ENCODE measurements around the gene GRID2.
"Not testable (repeated sequence)": the region's sequence is repeated elsewhere in the genome, so short reads cannot be mapped to it uniquely, and the experiment has no call there.

Gene GRID2

DNA sequence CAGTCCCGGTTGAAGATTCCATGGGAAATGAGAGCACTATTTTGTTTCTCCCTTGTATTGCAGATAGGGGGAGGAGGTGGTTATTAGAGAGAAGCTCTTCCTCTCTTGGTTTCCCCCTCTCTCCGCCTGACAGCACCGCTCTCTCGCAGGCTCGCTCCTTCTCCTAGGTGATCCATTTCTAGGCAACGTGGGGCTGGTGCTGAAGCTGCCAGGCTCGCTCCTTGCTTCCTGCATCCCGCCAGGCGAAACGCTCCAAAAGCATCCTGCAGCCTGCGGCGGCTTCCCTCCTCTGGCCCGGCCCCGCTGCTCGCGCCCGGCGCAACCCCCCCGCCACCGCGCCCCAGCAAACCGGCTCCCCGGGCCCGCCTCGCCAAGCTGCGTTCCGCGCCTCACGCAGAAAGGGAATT is at the start of gene GRID2:
Gene GRID2, plus strand, starts transcription at position 346 of the 407 bp plus-strand sequence.
- no peak for DNase-seq (ENCODE audit: extremely low read depth in 1 of 2, low read depth in 1 of 2)

DNA sequence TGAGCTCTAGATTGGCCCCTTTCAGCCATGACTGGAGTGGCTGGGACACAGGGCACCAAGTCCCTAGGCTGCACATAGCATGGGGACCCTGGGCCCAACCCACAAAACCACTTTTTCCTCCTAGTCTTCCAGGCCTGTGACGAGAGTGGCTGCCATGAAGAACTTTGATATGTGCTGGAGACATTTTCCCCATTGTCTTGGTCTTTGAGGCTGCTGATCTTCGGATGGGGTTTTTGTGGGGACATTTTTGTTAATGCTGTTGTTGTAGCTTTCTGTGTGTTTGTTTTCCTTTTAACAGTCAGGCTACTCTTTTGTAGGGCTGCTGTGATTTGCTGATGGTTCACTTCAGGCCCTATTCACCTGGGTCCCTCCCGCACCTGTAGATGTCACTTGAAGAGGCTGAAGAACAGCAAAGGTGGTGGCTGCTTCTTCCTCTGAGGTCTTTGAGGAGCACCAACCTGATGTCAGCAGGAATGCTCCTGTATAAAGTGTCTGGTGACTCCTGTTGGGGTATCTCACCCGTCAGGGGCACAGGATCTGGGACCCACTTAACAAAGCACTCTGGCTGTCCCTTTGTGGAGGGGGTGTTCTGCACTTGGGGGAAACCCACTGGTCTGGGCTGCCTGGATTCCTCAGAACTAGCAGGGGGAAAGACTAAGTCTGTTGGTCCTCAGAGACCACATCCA is 49.6 kb upstream of the GRID2 start:
- DNase-seq (ENCODE audit: extremely low read depth in 1 of 2, low read depth in 1 of 2) = no peak

GRCh38 chr4:92254767-92255442 is 48.9 kb upstream of the GRID2 start:
- DNase-seq (ENCODE audit: extremely low read depth in 1 of 2, low read depth in 1 of 2) = no peak

- no peak for DNase-seq (ENCODE audit: extremely low read depth in 1 of 2, low read depth in 1 of 2)
These were observed 47.9 kb upstream of the GRID2 start for GRCh38 chr4:92255920-92256244.

DNA sequence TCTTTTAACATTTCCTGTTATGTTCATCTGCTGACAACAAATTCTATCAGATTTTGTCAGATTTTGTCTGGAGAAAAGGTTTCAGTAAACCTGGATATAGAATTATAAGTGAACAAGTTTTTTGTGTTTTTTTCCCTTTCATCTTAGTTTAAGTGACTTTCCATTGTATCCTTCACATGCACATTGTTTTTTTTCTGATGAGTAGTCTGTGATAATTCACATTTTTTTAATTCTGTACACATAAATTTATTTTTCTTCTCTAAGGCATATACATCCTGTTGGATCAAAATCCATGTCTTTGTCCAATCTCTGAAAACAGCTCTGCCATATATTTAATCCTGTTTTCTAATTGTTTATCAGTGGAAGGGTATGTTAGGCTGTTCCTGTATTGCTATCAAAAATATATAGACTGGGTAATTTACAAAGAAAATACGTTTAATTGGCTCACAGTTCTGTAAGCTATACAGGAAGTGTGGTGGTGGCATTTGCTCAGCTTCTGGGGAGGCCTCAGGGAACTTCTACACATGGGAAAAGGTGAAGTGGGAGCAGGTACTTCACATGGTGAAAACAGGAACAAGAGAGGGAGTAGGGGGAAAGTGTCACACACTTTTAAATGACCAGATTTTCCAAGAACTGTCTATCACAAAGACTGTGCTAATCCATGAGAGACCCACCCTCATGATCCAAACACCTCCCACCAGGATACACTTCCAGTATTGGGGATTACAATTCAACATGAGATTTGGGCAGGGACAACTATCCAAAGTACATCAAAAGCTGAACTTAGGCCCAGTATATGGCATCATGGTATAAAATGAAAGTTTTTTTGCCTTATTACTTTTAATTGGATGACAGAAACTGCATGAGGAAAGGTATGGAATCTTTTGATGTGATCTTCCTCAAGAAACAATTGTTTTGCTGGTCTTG is 45.6 kb upstream of the GRID2 start:
- DNase-seq (ENCODE audit: extremely low read depth in 1 of 2, low read depth in 1 of 2) = no peak

- no peak for DNase-seq (ENCODE audit: extremely low read depth in 1 of 2, low read depth in 1 of 2)
These were observed 42.5 kb upstream of the GRID2 start for GRCh38 chr4:92261256-92261655.

DNA sequence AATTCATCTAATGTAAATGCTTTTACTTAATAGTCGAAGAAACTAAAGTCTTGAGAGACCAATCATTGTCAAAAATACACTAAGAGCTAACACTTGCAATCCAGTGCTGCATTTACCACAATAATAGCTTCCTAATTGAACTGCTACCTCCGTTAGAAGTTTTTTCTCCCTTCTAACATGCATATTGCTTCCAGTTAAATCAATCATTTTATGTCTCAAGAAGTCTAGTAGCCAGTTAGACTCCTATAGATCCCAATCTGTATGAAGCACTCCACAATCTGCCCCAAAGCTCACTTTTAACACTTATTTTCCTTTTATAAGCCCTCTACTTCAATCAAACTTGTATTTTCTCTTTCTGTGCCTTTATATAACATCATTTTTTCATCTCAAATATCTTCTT is 41.4 kb upstream of the GRID2 start:
- no peak for DNase-seq (ENCODE audit: extremely low read depth in 1 of 2, low read depth in 1 of 2)

- no peak for DNase-seq (ENCODE audit: extremely low read depth in 1 of 2, low read depth in 1 of 2)
These were observed 40.8 kb upstream of the GRID2 start for GRCh38 chr4:92263010-92263409.

- DNase-seq (ENCODE audit: extremely low read depth in 1 of 2, low read depth in 1 of 2) = no peak
These were observed 40.2 kb upstream of the GRID2 start for GRCh38 chr4:92263575-92263974.

- no peak for DNase-seq (ENCODE audit: extremely low read depth in 1 of 2, low read depth in 1 of 2)
These were observed 39.6 kb upstream of the GRID2 start for GRCh38 chr4:92264163-92264562.

GRCh38 chr4:92265021-92265420 is 38.7 kb upstream of the GRID2 start:
- DNase-seq (ENCODE audit: extremely low read depth in 1 of 2, low read depth in 1 of 2) = no peak

GRCh38 chr4:92265798-92266197 is 38.0 kb upstream of the GRID2 start:
- DNase-seq (ENCODE audit: extremely low read depth in 1 of 2, low read depth in 1 of 2) = no peak

DNA sequence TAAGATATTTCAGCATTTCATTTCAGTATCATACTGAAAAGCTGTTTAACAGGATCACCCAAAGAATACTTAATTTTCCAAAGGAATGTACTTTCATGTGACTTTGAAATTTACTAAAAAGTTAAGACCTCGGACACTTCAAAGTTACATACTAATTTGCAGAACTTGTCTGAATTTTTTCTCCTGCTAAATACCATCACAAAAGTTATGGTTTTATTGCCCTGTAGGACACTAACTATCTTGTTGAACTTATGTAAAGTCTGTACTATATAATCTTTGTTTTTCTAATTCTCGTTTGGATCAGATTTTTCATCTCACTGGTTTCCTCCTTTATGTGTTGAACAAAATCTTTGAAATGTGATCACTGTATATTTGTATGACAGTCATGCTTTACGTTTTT is 37.2 kb upstream of the GRID2 start:
- no peak for DNase-seq (ENCODE audit: extremely low read depth in 1 of 2, low read depth in 1 of 2)

GRCh38 chr4:92268642-92269041 is 35.1 kb upstream of the GRID2 start:
- no peak for DNase-seq (ENCODE audit: extremely low read depth in 1 of 2, low read depth in 1 of 2)

DNA sequence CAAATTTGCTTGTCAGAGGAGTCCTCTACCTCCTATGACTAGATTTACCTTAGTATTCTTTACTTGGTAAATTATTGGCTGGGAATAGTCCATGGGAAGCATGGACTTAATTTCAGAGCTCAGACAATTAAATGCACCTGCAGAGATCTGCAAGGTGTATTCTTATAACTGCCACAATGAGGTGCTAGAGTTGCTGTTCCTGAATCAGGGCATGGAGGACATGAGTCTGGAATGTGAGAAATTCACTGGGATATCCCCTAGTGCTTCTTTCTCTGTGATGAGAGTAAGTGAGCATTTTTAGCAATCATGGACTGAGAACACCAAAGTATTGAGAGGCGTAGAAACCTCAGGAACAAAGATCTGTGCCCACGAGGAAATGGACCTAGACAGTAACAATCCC is 32.9 kb upstream of the GRID2 start:
- no peak for DNase-seq (ENCODE audit: extremely low read depth in 1 of 2, low read depth in 1 of 2)

- DNase-seq (ENCODE audit: extremely low read depth in 1 of 2, low read depth in 1 of 2) = not testable (repeated sequence)
These were observed 32.2 kb upstream of the GRID2 start for GRCh38 chr4:92271551-92271950.

DNA sequence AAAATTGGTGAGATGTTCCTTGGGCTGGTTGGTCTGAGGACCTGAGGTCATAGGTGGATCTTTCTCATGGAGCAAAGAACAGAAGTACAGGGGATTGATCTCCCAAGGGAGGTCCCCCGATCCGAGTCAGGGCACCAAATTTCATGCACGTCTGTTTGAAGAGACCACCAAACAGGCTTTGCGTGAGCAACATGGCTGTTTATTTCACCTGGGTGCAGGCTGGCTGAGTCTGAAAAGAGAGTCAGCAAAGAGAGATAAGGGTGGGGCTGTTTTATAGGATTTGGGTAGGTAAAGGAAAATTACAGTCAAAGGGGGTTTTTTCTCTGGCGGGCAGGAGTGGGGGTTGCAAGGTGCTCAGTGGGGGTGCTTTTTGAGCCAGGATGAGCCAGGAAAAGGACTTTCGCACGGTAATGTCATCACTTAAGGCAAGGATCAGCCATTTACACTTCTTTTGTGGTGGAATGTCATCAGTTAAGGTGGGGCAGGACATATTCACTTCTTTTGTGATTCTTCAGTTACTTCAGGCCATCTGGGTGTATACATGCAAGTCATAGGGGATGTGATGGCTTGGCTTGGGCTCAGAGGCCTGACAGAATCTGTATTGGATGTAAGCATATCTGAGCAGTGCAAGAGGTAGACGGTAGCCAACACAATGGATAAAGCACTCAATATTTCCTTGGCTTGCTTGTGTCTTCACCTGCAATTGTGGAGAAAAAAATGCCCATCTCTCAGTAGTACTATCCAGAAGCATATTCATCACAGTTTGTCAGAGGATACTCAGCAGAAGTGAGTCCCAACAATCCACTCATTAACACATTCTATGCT is 26.5 kb upstream of the GRID2 start:
- not testable (repeated sequence) for DNase-seq (ENCODE audit: extremely low read depth in 1 of 2, low read depth in 1 of 2)

GRCh38 chr4:92279296-92279695 is 24.5 kb upstream of the GRID2 start:
- no peak for DNase-seq (ENCODE audit: extremely low read depth in 1 of 2, low read depth in 1 of 2)

GRCh38 chr4:92299152-92299551 is 4.6 kb upstream of the GRID2 start:
- no peak for DNase-seq (ENCODE audit: extremely low read depth in 1 of 2, low read depth in 1 of 2)

GRCh38 chr4:92304121-92304520 is 355 bp downstream of the GRID2 start:
- DNase-seq (ENCODE audit: extremely low read depth in 1 of 2, low read depth in 1 of 2) = no peak

- no peak for DNase-seq (ENCODE audit: extremely low read depth in 1 of 2, low read depth in 1 of 2)
These were observed 840 bp downstream of the GRID2 start for GRCh38 chr4:92304606-92305005.

All from stimulated activated CD8-positive, alpha-beta memory T cell treated with anti-CD3 and anti-CD28 coated beads, Interleukin-7, amount 100 ng/mL, for 48 hours (primary cell).